WTC11 (cell line): ENCODE results near the gene GPATCH4. TPM values are rescaled to one million over a fixed set of nuclear protein-coding genes. Genes with fewer than 3 reads are reported as not detected.

Experiments used
- ATAC-seq: fragments of 200-7000 bp; cut with Tn5 transposase; 2 replicates; pipeline ENCODE4 v1.10.0; 2021; ENCODE audit warnings: mild to moderate bottlenecking, moderate library complexity
- CTCF ChIA-PET: fragments of 300-600 bp; sonication (Branson Sonifier 250); formaldehyde crosslinking; loops from one replicate; lab custom pipeline; 2021; ENCODE audit warnings: antibody characterized with exemption; lab: Charles Lee
- POLR2A ChIA-PET: fragments of 350-600 bp; sonication (Branson Sonifier 250); formaldehyde crosslinking; loops from one replicate; lab custom pipeline; 2021; ENCODE audit warnings: antibody characterized with exemption; lab: Charles Lee
- DNase-seq: peaks from one replicate; pipeline ENCODE4 v3.0.0; 2021; ENCODE audit warnings: low spot score
- H3K27ac Mint-ChIP-seq: 2 replicates; pipeline ENCODE4 v1.8.0; 2021; ENCODE audit warnings: mixed read lengths
- H3K27me3 Mint-ChIP-seq: 2 replicates; pipeline ENCODE4 v1.8.0; 2021; ENCODE audit warnings: low read depth, mild to moderate bottlenecking, moderate library complexity, mixed read lengths
- H3K36me3 Mint-ChIP-seq: 2 replicates; pipeline ENCODE4 v1.8.0; 2021; ENCODE audit warnings: mixed read lengths
- H3K4me1 Mint-ChIP-seq: 2 replicates; pipeline ENCODE4 v1.8.0; 2022; ENCODE audit warnings: mixed read lengths
- H3K4me3 Mint-ChIP-seq: 2 replicates; pipeline ENCODE4 v1.8.0; 2021; ENCODE audit warnings: mild to moderate bottlenecking, moderate library complexity, mixed read lengths
- H3K9me3 Mint-ChIP-seq: 2 replicates; pipeline ENCODE4 v1.8.0; 2021; ENCODE audit warnings: mixed read lengths
- ATF1 ChIP-seq: sonication (generic); formaldehyde crosslinking; IDR thresholded peaks from 2 replicates; pipeline ENCODE4 v1.8.1; 2023; ENCODE audit warnings: mild to moderate bottlenecking, moderate library complexity, missing genetic modification reagents
- CREB1 ChIP-seq: sonication (generic); formaldehyde crosslinking; IDR thresholded peaks from 2 replicates; pipeline ENCODE4 v1.8.0; 2023; ENCODE audit warnings: mild to moderate bottlenecking, missing genetic modification reagents
- E2F1 ChIP-seq: sonication (generic); formaldehyde crosslinking; IDR thresholded peaks from 2 replicates; pipeline ENCODE4 v1.8.0; 2022; ENCODE audit warnings: mild to moderate bottlenecking, missing genetic modification reagents
- GRHL2 ChIP-seq: fragments of 250-450 bp; sonication (Bioruptor Pico); IDR thresholded peaks from 2 replicates; pipeline ENCODE4 v1.8.0; 2022; ENCODE audit warnings: mild to moderate bottlenecking, moderate library complexity; ENCODE audit not compliant: insufficient replicate concordance, severe bottlenecking
- KAT7 ChIP-seq: sonication (generic); formaldehyde crosslinking; IDR thresholded peaks from 2 replicates; pipeline ENCODE4 v1.8.1; 2023; ENCODE audit warnings: missing genetic modification reagents, mild to moderate bottlenecking, borderline replicate concordance
- MAX ChIP-seq: sonication (generic); formaldehyde crosslinking; IDR thresholded peaks from 2 replicates; pipeline ENCODE4 v1.8.0; 2022; ENCODE audit warnings: mild to moderate bottlenecking, missing genetic modification reagents
- NFYB ChIP-seq: sonication (generic); formaldehyde crosslinking; conservative IDR thresholded peaks from 2 replicates; pipeline ENCODE4 v1.8.0; 2022; ENCODE audit warnings: low read depth, missing genetic modification reagents
- SMAD4 ChIP-seq: sonication (generic); formaldehyde crosslinking; IDR thresholded peaks from 2 replicates; pipeline ENCODE4 v1.8.0; 2022; ENCODE audit warnings: mild to moderate bottlenecking, missing genetic modification reagents
- TEAD1 ChIP-seq: sonication (generic); formaldehyde crosslinking; IDR thresholded peaks from 2 replicates; pipeline ENCODE4 v1.8.0; 2022; ENCODE audit warnings: mild to moderate bottlenecking, missing genetic modification reagents
- USF1 ChIP-seq: sonication (generic); formaldehyde crosslinking; IDR thresholded peaks from 2 replicates; pipeline ENCODE4 v1.8.0; 2022; ENCODE audit warnings: mild to moderate bottlenecking, missing genetic modification reagents
- ZBTB21 ChIP-seq: sonication (generic); formaldehyde crosslinking; IDR thresholded peaks from 2 replicates; pipeline ENCODE4 v1.8.1; 2023; ENCODE audit warnings: mild to moderate bottlenecking, missing genetic modification reagents, borderline replicate concordance
- ZNF121 ChIP-seq: sonication (generic); formaldehyde crosslinking; IDR thresholded peaks from 2 replicates; pipeline ENCODE4 v1.8.0; 2023; ENCODE audit warnings: missing genetic modification reagents
- ZNF263 ChIP-seq: sonication (generic); formaldehyde crosslinking; IDR thresholded peaks from 2 replicates; pipeline ENCODE4 v1.8.1; 2022; ENCODE audit warnings: low read depth, mild to moderate bottlenecking, moderate library complexity, missing genetic modification reagents
- ZNF317 ChIP-seq: sonication (generic); formaldehyde crosslinking; IDR thresholded peaks from 2 replicates; pipeline ENCODE4 v1.8.1; 2023; ENCODE audit warnings: low read depth, mild to moderate bottlenecking, moderate library complexity, missing genetic modification reagents, borderline replicate concordance
- ZNF396 ChIP-seq: fragments of 250-450 bp; sonication (Bioruptor Pico); IDR thresholded peaks from 2 replicates; pipeline ENCODE4 v1.8.0; 2021; ENCODE audit warnings: mild to moderate bottlenecking, moderate library complexity, borderline replicate concordance
- ZNF532 ChIP-seq: fragments of 250-450 bp; sonication (Bioruptor Pico); IDR thresholded peaks from 2 replicates; pipeline ENCODE4 v1.9.0; 2021; ENCODE audit warnings: mild to moderate bottlenecking, borderline replicate concordance
- total RNA-seq: library from RNA; stranded (reverse); gene quantifications from 3 replicates; pipeline ENCODE4 v1.2.3, GENCODE V29; 2021
- TF ChIP-seq, protein P1 (sequence below): fragments of 200-600 bp; IDR thresholded peaks from 2 replicates; pipeline ENCODE4 v1.8.0; 2022; ENCODE audit warnings: antibody characterized with exemption
- TF ChIP-seq, protein P2 (sequence below): sonication (generic); formaldehyde crosslinking; IDR thresholded peaks from 2 replicates; pipeline ENCODE4 v1.8.1; 2023; ENCODE audit warnings: mild to moderate bottlenecking, missing genetic modification reagents, borderline replicate concordance

The GPATCH4 gene
- total RNA-seq, 1 experiment from 2014 or later, result 50.1 TPM

DNA sequence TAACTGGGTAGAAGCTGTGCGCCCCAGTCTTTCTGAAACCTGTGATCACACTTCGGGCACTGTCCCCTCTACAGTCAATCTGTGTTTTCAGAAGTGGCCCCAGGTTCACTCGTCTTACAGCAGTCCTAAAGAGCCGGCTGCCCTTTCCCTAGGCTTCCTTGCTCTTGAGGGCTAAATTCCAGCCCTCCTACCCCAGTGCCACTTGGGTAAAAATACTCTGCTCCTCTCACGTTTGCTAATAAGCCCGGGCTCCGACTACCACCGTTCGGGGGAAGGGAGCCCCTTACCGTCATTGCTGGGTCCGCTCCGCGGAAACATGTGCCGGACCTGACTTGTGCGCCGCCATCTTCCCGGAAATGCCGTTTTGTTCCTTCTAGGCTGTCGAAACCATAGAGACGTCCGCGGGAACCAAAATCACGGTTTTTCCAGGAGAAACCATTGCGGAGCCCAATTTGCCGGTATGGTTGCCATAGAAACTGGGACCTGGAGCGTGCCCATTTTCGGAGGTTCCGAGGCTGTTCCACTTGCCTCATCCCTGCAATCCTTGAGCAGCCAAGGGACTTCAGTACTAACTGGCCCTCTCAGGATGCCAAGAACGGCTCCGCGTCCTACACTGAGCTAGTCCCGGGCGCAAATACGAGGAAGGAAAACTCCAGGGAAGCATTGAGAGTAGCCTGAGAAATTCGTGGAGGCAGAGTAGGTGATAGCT, at the start of gene GPATCH4 (continued):
- peak; percentile 52; the same call in 1 of the 2 replicates for TF ChIP-seq USF1
- TF ChIP-seq ZBTB21, result no peak
- no peak for TF ChIP-seq SMAD4 (CRISPR knock-in tag)
- TF ChIP-seq ZNF121, result no peak
- TF ChIP-seq ZNF532 (CRISPR knock-in tag), result no peak
- TF ChIP-seq MAX (CRISPR knock-in tag), result peak; percentile 98
- peak; percentile 88; the same call in 1 of the 2 replicates for TF ChIP-seq TEAD1 (CRISPR knock-in tag)

- Mint-ChIP-seq H3K4me3 (no peak overlapping the region), H3K36me3 (no peaks in the 10 kb centered on the region), H3K27me3 (peaks cover 95% of the 10 kb centered on the region), H3K4me1 (peaks cover 5% of the 10 kb centered on the region; the same call in 1 of the 2 replicates), H3K27ac (no peak overlapping the region), H3K9me3 (no peaks in the 10 kb centered on the region)
- ChIA-PET POLR2A (no interaction called here), CTCF (interaction anchor here (0.7 to 6.2 kb wide), 13 partner anchors 9 to 211 kb away, joined by 3 to 74 read pairs (median 7); partner anchors contain the start of genes HAPLN2, NES and NTRK1)
- DNase-seq (no peak), ATAC-seq (no peak)
- TF ChIP-seq ZNF396 (CRISPR knock-in tag), result no peak
- no peak for TF ChIP-seq E2F1 (CRISPR knock-in tag)
- TF ChIP-seq CREB1 (CRISPR knock-in tag), result no peak
- TF ChIP-seq NFYB (CRISPR knock-in tag), result no peak
Measured at GRCh38 chr1:156648951-156649350, 47.7 kb upstream of the GPATCH4 start.

DNA sequence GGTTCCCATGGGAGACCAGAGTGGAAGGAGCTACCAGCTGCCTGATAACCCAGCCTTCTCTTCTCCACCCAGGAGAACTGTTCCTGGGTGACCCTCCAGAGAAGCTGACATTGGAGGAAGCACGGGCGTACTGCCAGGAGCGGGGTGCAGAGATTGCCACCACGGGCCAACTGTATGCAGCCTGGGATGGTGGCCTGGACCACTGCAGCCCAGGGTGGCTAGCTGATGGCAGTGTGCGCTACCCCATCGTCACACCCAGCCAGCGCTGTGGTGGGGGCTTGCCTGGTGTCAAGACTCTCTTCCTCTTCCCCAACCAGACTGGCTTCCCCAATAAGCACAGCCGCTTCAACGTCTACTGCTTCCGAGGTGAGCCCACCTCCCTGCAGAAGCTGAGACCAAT, 47.2 kb upstream of the GPATCH4 start:
- no peak for ATAC-seq
- Mint-ChIP-seq H3K27me3 (peaks cover 95% of the 10 kb centered on the region), H3K27ac (no peak overlapping the region), H3K4me1 (peaks cover 9% of the 10 kb centered on the region; the same call in 1 of the 2 replicates), H3K36me3 (no peaks in the 10 kb centered on the region), H3K9me3 (no peaks in the 10 kb centered on the region), H3K4me3 (no peak overlapping the region)
- ChIA-PET POLR2A (no interaction called here), CTCF (interaction anchor here (0.7 to 6.2 kb wide), 13 partner anchors 9 to 212 kb away, joined by 3 to 74 read pairs (median 7); partner anchors contain the start of genes HAPLN2, NES and NTRK1)
- DNase-seq, result no peak
- no peak for TF ChIP-seq ZBTB21
- no peak for TF ChIP-seq ZNF317
- TF ChIP-seq, protein P1, sequence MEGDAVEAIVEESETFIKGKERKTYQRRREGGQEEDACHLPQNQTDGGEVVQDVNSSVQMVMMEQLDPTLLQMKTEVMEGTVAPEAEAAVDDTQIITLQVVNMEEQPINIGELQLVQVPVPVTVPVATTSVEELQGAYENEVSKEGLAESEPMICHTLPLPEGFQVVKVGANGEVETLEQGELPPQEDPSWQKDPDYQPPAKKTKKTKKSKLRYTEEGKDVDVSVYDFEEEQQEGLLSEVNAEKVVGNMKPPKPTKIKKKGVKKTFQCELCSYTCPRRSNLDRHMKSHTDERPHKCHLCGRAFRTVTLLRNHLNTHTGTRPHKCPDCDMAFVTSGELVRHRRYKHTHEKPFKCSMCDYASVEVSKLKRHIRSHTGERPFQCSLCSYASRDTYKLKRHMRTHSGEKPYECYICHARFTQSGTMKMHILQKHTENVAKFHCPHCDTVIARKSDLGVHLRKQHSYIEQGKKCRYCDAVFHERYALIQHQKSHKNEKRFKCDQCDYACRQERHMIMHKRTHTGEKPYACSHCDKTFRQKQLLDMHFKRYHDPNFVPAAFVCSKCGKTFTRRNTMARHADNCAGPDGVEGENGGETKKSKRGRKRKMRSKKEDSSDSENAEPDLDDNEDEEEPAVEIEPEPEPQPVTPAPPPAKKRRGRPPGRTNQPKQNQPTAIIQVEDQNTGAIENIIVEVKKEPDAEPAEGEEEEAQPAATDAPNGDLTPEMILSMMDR, result no peak
- TF ChIP-seq ATF1 (CRISPR knock-in tag), result no peak
- TF ChIP-seq, protein P2, sequence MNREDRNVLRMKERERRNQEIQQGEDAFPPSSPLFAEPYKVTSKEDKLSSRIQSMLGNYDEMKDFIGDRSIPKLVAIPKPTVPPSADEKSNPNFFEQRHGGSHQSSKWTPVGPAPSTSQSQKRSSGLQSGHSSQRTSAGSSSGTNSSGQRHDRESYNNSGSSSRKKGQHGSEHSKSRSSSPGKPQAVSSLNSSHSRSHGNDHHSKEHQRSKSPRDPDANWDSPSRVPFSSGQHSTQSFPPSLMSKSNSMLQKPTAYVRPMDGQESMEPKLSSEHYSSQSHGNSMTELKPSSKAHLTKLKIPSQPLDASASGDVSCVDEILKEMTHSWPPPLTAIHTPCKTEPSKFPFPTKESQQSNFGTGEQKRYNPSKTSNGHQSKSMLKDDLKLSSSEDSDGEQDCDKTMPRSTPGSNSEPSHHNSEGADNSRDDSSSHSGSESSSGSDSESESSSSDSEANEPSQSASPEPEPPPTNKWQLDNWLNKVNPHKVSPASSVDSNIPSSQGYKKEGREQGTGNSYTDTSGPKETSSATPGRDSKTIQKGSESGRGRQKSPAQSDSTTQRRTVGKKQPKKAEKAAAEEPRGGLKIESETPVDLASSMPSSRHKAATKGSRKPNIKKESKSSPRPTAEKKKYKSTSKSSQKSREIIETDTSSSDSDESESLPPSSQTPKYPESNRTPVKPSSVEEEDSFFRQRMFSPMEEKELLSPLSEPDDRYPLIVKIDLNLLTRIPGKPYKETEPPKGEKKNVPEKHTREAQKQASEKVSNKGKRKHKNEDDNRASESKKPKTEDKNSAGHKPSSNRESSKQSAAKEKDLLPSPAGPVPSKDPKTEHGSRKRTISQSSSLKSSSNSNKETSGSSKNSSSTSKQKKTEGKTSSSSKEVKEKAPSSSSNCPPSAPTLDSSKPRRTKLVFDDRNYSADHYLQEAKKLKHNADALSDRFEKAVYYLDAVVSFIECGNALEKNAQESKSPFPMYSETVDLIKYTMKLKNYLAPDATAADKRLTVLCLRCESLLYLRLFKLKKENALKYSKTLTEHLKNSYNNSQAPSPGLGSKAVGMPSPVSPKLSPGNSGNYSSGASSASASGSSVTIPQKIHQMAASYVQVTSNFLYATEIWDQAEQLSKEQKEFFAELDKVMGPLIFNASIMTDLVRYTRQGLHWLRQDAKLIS (CRISPR knock-in tag), result no peak
- TF ChIP-seq ZNF263 (CRISPR knock-in tag), result no peak
- TF ChIP-seq KAT7, result no peak
- no peak for TF ChIP-seq GRHL2 (CRISPR knock-in tag)
